Lung (tissue), 12 donors: ENCODE results near the gene REXO5. TPM values are rescaled to one million over a fixed set of nuclear protein-coding genes. Genes with fewer than 3 reads are reported as not detected.

Experiments
- ATAC-seq: fragments of 200-7000 bp; cut with Tn5 transposase; one replicate; pipeline ENCODE4 v1.9.1; 2020; ENCODE audit warnings: moderate number of reproducible peaks; ENCODE audit not compliant: insufficient read depth, low FRiP score
- DNase-seq, 3 donors: peaks; one replicate each; pipeline ENCODE4 v3.0.0-alpha.2; 2013 to 2017
- H3K27ac ChIP-seq, 2 donors: one replicate each; pipeline ENCODE4 v1.5.1; 2013; ENCODE audit warnings: mild to moderate bottlenecking in 2 of 2, moderate library complexity in 2 of 2, control low read depth in 1 of 2, inconsistent platforms in 1 of 2, low read depth in 1 of 2, low read length in 1 of 2
- H3K27me3 ChIP-seq, 3 donors: one replicate each; pipeline ENCODE4 v1.5.1; 2013; ENCODE audit warnings: low read length in 2 of 3; ENCODE audit not compliant: control insufficient read depth in 3 of 3, insufficient read depth in 3 of 3
- H3K36me3 ChIP-seq, 4 donors: one replicate each; pipeline ENCODE4 v1.5.1; 2013; ENCODE audit warnings: low read length in 4 of 4, mild to moderate bottlenecking in 1 of 4, moderate library complexity in 1 of 4; ENCODE audit not compliant: control insufficient read depth in 4 of 4, insufficient read depth in 4 of 4
- H3K4me1 ChIP-seq, 5 donors: one replicate each; pipeline ENCODE4 v1.5.1; 2013; ENCODE audit warnings: low read length in 5 of 5, mild to moderate bottlenecking in 2 of 5, moderate library complexity in 1 of 5; ENCODE audit not compliant: control insufficient read depth in 5 of 5, insufficient read depth in 5 of 5
- H3K4me3 ChIP-seq: one replicate; pipeline ENCODE4 v1.5.1; 2013; ENCODE audit warnings: mild to moderate bottlenecking, control low read depth, moderate library complexity
- H3K9ac ChIP-seq, 2 donors: one replicate each; pipeline ENCODE4 v1.5.1; 2013; ENCODE audit warnings: low read length in 2 of 2, control low read depth in 1 of 2; ENCODE audit not compliant: insufficient read depth in 1 of 2
- H3K9me3 ChIP-seq, 4 donors: one replicate each; pipeline ENCODE4 v1.5.1; 2013; ENCODE audit warnings: low read length in 3 of 4, mild to moderate bottlenecking in 1 of 4, moderate library complexity in 1 of 4; ENCODE audit not compliant: control insufficient read depth in 4 of 4, insufficient read depth in 3 of 4
- WGBS, 2 donors: extraction: QIAGEN DNeasy Blood & Tissue Kit; methylation state at CpG; one replicate each; pipeline ENCODE4 v1.1.7; 2013; 5-methylcytosine and 5-hydroxymethylcytosine counted together
- polyA plus RNA-seq, 2 donors: library from polyadenylated mRNA; stranded (reverse); fragments of 200-250 nt; gene quantifications; one replicate each; pipeline ENCODE4 v1.2.1, GENCODE V29; 2013
- total RNA-seq, 2 donors: library from RNA; depleted of rRNA in 1 of 2; stranded (reverse); fragments of >200 nt in 1 of 2; gene quantifications; one replicate each; pipeline ENCODE4 v1.2.1, GENCODE V29; 2014 to 2021
- TF ChIP-seq, protein P1 (sequence below): IDR thresholded peaks from 2 replicates; pipeline ENCODE4 v1.5.1; 2012; ENCODE audit warnings: mild to moderate bottlenecking; ENCODE audit errors: control extremely low read depth, extremely low read depth
- donor health status: control.
- donor health status: control.
- donor health status: Bipolar disorder and iron deficiency.
- donor health status: healthy.
- donor health status: DM: yes; HTN: yes; CAD: no.

Gene REXO5
- total and polyA plus RNA-seq, 4 donors: 0.73 to 6.3 (median 1.8) TPM

DNA sequence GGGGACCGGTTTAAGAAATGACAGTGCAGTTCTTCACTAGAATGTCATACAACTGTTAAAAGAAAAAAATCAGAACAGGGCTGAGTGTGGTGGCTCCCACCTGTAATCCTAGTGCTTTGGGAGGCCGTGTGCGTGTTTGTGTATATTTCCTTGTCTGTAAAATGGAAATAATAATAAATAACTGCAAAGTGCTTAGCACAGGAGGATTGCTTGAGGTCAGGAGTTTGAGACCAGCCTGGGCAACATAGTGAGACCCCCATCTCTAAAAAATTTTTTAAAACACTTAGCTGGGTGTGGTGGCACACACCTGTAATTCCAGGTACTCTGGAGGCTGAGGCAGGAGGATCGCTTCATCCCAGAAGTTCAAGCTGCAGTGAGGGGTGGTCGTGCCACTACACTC lies 40.0 kb upstream of the REXO5 start:
- 92 to 93% methylated on average over 5 of the region's 5 CpGs for WGBS, 2 donors
- ATAC-seq: no peak

DNA sequence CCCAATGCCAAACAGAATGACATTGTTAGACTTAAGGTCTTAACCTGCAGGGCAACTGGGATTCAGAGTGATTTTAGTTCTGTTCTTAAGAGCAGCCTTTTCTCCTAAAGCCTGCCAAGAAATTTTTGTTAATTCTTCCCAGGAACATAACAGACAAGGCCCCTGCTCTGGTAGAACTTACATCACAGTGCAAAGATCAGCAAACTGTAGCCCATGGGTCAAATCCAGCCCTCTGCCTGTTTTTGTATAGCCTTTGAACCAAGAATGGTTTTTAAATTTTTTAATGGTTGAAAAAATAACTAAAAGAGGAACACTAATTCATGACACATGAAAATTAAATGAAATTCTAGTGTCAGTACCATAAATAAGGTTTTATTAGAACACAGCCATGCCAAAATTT lies 38.8 kb upstream of the REXO5 start:
- ATAC-seq (no peak), DNase-seq (no peak)
- H3K27ac ChIP-seq: no peak overlapping the region
- H3K27me3 ChIP-seq: no peaks in the 10 kb centered on the region
- peaks cover 0 to 8% (median 0%) of the 10 kb centered on the region in 5 donors for H3K4me1 ChIP-seq
- TF ChIP-seq, protein P1, sequence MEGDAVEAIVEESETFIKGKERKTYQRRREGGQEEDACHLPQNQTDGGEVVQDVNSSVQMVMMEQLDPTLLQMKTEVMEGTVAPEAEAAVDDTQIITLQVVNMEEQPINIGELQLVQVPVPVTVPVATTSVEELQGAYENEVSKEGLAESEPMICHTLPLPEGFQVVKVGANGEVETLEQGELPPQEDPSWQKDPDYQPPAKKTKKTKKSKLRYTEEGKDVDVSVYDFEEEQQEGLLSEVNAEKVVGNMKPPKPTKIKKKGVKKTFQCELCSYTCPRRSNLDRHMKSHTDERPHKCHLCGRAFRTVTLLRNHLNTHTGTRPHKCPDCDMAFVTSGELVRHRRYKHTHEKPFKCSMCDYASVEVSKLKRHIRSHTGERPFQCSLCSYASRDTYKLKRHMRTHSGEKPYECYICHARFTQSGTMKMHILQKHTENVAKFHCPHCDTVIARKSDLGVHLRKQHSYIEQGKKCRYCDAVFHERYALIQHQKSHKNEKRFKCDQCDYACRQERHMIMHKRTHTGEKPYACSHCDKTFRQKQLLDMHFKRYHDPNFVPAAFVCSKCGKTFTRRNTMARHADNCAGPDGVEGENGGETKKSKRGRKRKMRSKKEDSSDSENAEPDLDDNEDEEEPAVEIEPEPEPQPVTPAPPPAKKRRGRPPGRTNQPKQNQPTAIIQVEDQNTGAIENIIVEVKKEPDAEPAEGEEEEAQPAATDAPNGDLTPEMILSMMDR: no peak
- no peaks in the 10 kb centered on the region for H3K36me3 ChIP-seq
- no peaks in the 10 kb centered on the region for H3K9me3 ChIP-seq
- no peak overlapping the region for H3K9ac ChIP-seq
- no peak overlapping the region for H3K4me3 ChIP-seq

More for the DNA sequence above, 40.0 kb upstream of the REXO5 start:
- H3K4me1 ChIP-seq: peaks cover 0 to 8% (median 0%) of the 10 kb centered on the region in 5 donors
- no peaks in the 10 kb centered on the region for H3K27me3 ChIP-seq
- no peak for DNase-seq
- H3K4me3 ChIP-seq: no peak overlapping the region
- TF ChIP-seq, protein P1: no peak
- H3K9ac ChIP-seq: no peak overlapping the region
- H3K9me3 ChIP-seq: peaks cover 0 to 2% (median 0%) of the 10 kb centered on the region in 4 donors
- H3K36me3 ChIP-seq: no peaks in the 10 kb centered on the region
- H3K27ac ChIP-seq: no peak overlapping the region

DNA sequence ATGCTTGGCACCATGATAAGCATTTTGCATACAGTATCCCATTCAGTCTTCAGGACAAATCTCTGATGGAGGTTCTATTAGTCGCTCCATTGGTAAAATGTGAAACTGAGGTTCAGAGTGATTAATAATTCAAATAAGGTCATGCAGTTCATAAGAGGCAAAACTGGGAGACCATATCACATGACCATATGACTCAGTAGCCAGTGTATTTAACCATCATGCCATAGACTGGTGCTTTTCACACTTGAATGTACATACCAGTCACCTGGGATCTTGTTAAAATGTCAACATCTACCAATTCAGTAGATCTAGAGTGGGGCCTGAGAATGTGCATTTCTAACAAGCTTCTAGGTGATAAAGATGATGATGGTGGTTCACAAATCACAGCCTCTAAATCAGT lies 38.2 kb upstream of the REXO5 start:
- no peaks in the 10 kb centered on the region for H3K9me3 ChIP-seq
- TF ChIP-seq, protein P1: no peak
- 89 to 100% methylated on average over 1 of the region's 1 CpG for WGBS, 2 donors

DNA sequence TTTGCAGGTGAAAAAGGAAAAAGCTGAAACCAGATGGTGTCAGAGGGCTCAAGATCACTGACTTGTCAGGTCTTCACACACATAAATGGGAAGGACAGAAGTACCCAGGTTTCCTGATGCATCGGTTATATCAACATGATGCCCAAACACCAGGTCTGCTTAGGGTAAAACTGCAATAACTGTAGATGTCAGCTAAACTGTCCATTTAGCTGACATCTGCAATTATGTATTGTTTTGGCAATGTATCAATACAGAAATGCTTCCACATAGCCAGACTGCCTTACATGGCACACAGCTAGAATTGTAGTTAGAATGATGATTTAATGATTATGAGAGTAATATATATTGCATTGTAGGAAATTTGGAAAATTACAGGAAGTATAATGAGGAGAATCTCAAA lies 37.5 kb upstream of the REXO5 start:
- Histone ChIP-seq H3K9me3 (no peaks in the 10 kb centered on the region), H3K4me3 (no peak overlapping the region), H3K36me3 (no peaks in the 10 kb centered on the region), H3K4me1 (peaks cover 0 to 8% (median 0%) of the 10 kb centered on the region in 5 donors), H3K27me3 (no peaks in the 10 kb centered on the region), H3K27ac (no peak overlapping the region), H3K9ac (no peak overlapping the region)
- 81 to 86% methylated on average over 1 of the region's 1 CpG for WGBS, 2 donors
- no peak for DNase-seq
- TF ChIP-seq, protein P1: no peak
- no peak for ATAC-seq

More for the DNA sequence above, 38.2 kb upstream of the REXO5 start:
- H3K4me1 ChIP-seq: peaks cover 0 to 8% (median 0%) of the 10 kb centered on the region in 5 donors
- H3K36me3 ChIP-seq: no peaks in the 10 kb centered on the region
- H3K27me3 ChIP-seq: no peaks in the 10 kb centered on the region
- H3K4me3 ChIP-seq: no peak overlapping the region
- no peak for ATAC-seq
- no peak overlapping the region for H3K9ac ChIP-seq
- no peak overlapping the region for H3K27ac ChIP-seq
- DNase-seq: no peak
